Body of pancreas (tissue), 4 donors: ENCODE data around the gene FAM47E.

Experiments used
- CTCF ChIP-seq, 7 experiments: fragments of 450-650 bp in 4 of 7; fragments of 200-600 bp in 3 of 7; sonication (generic) in 3 of 7; IDR thresholded peaks; one replicate each; pipeline ENCODE4 v1.5.1; 2016 to 2019; ENCODE audit warnings: antibody characterized with exemption in 7 of 7
- POLR2A ChIP-seq, 3 donors: fragments of 450-650 bp; IDR thresholded peaks; one replicate each; pipeline ENCODE4 v1.6.1; 2016; ENCODE audit warnings: antibody characterized with exemption in 3 of 3, mild to moderate bottlenecking in 2 of 3

DNA sequence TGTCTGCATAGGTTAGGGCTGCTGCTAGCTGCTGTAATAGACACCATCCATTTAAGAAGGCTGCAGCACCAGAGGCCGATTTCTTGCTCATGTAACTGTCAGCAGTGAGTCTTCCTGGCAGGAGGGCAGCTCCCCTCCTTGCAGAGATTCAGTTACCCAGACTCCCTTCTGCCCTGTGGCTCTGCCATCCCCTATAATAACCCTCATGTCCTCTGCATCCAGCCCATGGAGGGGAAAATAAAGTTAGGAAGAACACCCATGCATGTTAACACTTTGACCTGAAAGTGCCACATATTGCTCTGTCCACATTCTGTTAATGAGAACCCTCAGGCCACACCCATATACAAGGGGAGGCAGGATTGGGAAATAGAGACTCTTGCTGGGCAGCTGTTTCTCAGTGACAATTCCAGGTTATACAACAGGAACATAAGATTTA, 60.4 kb downstream of the FAM47E start:
- TF ChIP-seq CTCF (IDR thresholded peaks at IDR 0.05) (no peak), POLR2A (IDR thresholded peaks at IDR 0.05) (no peak)
